GM18511 (cell line): ENCODE data around the gene KCND1.

ENCODE experiments used
- ATAC-seq: cut with Tn5 transposase; IDR thresholded peaks from one replicate; pipeline ENCODE4 v1.9.1; 2021; ENCODE audit warnings: mild to moderate bottlenecking, moderate library complexity; ENCODE audit not compliant: unreplicated experiment

KCND1 gene

GRCh38 chrX:48914593-48915493 is 56.8 kb downstream of the KCND1 start:
- ATAC-seq, result no peak

DNA sequence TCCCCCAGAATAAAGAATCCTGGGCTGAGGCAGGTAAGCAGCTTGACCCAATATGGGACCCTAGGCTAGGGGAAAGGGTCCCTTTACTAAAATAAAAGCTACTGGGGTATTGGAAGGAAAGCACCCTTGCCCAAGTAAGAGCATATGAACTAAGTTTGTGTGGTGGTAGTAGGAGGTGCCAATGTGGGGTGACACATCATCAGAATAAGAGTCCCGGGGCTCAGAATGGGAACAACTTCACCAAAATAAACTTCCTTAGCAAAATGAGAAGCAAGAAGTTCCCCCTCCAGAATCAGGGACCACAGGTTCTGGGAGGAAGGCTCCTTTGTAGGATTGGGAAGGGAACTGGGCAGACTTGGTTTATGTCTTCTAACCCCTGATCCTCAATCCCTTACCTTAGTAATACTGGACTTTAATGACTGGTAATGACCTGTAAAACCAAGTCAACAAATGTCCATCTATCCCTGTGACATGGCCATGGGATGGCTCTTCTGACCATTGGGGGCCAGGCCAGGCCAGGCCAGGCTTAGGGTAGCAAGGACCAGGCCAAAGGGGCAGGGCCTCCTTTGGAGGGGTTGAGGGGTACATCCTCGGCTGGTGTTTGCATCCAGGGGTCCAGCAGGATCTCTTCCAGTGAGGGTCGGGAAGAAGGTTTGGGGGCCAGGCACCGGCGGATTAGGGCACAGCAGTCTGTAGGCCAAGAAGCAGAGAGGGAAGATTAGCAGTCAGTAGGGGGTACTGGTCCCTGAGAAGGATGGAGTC is 57.9 kb downstream of the KCND1 start:
- no peak for ATAC-seq

- ATAC-seq, result peak; percentile 85
These were observed 60.0 kb downstream of the KCND1 start, which contains the start of gene SLC35A2 for GRCh38 chrX:48911412-48912182. Gene SLC35A2 (minus strand): TSS chrX:48911646. CDS start chrX:48911636, 10 bp downstream.
